ENCODE data around the gene ZBTB49.
"Not testable (repeated sequence)": the region's sequence is repeated elsewhere in the genome, so short reads cannot be mapped to it uniquely, and the experiment has no call there.

The ZBTB49 gene

DNA sequence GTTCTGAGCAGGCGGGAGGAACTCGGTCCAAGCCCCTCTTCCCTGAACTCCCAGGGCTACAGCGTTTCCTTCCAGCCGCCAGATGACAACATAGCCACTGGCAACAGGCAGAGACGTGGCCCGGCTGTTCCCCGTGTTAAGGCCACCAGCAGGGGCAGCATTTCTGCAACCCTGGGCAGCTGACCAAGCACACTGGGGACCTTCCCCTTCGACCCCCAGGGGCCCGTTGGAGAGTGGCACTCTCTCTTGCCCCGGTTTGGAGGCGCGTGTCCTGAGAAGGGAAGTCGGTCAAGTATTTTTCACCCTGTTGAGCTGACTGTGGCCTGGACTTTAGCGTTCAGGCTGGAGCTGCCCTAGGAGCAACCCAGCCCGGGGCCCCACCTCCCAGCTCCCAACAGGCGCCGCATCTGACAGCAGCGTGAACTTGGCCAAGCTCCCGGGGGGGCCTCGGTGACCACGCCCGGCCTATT lies 37.6 kb downstream of the ZBTB49 start:
- DNase-seq, result no peak

DNA sequence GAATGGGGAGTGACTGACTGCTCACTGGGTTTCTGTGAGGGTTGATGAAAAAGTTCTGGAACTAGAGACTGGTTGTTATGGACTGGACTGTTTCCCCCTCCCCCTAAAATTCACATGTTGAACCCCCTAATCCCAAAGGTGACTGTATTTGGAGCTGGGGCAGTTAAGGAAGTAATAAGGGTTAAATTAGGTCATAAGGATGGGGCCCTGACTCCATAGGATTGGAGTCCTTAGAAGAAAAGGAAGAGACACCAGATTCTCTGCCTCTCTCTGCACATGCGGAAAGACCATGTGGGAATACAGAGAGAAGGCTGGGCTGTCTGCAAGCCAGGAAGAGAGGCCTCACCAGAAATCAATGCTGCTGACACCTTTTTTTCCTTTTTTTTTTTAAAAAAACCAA lies 38.2 kb downstream of the ZBTB49 start:
- DNase-seq, result no peak

DNA sequence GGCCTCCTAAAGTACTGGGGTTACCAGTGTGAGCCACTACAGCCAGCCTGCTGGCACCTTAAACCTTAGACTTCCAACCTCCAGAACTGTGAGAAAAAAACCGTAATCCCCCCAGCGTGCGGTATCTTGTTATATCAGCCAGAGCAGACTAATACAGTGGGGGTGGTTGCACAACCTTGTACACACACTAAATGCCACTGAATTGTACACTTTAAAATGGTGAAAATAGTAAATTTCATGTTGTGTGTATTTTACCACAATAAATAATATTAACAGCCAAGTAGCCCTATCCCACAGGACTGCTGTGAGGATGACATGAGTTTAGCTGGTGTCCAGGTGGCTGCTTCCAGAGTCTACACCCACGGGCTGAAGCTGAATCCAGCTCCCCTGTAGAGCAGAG lies 38.8 kb downstream of the ZBTB49 start:
- DNase-seq, result no peak

DNA sequence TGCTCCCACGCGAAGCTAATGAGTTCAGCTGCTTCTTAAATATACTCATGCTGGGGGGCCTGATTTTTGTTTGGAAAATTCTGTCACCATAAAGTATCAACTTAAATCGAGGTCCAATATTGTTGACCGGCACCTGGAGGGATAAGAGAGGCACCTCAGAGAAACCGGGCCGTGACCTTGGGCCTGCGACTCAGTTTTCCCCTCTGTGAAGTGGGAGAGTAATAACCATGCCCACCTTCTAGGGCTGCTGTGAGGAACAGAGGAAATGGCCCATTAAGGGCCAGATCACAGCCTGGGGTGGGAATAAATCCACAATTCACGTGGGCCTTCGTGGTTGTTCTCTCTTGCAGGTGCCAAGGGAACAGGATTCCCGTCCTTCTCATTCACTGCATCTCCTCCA lies 39.4 kb downstream of the ZBTB49 start:
- no peak for DNase-seq

DNA sequence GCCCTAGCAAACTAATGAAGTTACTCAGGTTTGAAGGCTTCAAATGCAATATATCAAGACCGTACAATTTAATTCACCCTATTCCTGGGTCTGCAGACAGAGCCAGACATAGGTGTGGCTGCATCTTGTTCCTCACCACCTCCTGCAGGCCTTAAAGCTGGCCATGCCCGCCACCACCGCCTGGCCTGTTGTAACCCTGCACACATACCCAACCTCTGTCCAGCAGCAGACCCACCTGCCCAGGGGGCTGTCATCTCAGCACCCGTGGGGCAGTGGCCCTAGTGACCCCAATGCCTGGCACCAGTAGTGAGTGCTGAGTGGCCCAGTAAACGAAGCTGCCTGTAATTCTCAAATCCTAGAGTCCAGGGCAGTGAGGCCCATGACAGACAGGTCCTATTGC lies 40.7 kb downstream of the ZBTB49 start:
- DNase-seq, result no peak

DNA sequence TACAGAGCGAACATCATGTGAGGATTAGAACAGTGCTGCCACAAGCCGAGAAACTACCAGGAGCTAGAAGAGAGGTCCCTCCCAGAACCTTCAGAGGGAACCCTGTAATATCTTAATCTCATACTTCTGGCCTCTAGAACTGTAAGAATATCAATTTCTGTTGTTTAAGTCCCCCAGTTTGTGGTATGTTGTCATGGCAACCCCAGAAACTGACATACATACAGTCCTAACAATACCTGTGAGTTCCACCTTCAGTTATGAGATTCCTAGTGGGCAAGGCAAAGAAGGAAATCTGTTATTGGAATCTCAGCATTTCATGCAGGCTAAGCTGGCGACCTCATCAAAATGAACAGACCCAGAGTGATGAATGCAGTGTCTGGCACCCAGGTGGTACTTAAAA lies 42.5 kb downstream of the ZBTB49 start:
- no peak for DNase-seq

DNA sequence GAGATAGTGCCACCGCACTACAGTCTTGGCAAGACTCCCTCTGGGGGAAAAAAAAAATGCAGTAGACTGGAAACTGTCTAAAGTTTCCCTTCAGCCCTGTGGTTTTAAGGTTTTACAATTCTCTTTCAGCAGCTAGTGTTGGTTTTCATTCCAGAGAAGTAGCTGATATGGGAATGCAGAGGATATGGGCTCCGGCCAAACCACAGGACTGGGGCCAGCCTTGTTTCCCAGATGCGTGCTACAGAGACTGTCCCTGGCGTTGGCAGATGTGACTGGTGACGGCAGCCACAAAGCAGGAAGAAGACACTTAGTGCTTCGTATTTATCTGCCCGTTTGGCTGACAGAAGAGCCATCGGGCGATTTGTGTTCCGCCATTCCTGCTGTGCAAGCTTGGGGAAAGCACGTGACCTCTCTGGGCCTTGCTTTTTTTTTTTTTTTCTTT lies 43.2 kb downstream of the ZBTB49 start:
- DNase-seq, result no peak

DNA sequence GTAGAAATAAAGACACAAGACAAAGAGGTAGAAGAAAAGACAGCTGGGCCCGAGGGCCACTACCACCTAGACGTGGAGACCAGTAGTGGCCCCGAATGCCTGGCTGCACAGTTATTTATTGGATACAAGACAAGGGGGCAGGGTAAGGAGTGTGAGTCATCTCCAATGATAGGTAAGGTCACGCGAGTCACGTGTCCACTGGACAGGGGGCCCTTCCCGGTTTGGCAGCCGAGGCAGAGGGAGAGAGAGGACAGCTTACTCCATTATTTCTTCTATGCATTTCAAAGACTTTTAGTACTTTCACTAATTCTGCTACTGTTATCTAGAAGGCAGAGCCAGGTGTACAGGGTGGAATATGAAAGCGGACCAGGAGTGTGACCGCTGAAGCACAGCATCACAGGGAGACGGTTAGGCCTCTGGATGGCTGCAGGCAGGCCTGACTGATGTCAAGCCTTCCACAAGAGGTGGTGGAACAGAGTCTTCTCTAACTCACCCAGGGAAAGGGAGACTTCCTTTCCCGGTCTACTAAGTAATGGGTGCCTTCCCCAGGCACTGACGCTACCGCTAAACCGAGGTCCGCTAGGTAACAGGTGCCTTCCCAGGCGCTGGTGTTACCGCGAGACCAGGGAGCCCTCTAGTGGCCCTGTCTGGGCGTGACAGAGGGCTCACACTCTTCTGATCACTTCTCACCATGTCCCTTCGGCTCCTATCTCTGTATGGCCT lies 44.9 kb downstream of the ZBTB49 start:
- DNase-seq, result no peak

DNA sequence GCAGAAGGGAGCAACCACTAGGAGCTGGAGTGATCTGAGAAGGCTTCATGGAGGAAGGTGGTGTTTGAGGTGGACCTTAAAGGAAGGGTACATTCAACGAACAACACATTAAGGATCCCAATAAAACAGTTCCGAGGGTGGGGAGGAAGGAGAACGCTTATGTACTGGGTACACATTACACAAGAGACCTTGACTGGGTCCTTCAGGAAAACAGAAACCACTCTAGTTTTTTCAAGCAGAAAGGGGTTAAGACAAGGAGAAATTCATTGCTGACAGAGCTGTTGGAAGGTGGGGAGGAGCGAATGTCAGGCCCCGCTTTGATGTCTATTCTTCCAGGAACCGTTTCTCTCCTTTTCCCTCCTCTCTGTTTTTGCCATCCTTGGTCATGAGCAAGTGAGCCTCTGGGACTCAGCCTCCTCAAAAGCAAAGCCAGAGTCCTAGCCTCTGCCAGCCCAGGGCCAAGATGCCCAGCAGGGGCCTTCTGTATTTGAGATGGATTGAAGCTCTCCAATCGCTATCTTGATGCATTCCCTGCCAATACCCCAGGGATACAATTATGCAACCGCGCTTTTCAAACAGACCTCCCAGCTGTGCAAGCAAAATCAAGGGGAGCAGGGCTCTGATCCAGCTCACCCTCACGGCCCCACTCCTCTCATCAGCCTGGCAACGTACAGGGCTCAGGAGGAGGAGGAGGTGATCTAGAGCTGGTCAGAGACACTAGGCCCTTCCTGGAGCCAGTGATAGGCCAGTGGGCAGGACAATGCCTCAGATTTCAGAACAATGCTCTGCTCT lies 48.4 kb downstream of the ZBTB49 start:
- no peak for DNase-seq

DNA sequence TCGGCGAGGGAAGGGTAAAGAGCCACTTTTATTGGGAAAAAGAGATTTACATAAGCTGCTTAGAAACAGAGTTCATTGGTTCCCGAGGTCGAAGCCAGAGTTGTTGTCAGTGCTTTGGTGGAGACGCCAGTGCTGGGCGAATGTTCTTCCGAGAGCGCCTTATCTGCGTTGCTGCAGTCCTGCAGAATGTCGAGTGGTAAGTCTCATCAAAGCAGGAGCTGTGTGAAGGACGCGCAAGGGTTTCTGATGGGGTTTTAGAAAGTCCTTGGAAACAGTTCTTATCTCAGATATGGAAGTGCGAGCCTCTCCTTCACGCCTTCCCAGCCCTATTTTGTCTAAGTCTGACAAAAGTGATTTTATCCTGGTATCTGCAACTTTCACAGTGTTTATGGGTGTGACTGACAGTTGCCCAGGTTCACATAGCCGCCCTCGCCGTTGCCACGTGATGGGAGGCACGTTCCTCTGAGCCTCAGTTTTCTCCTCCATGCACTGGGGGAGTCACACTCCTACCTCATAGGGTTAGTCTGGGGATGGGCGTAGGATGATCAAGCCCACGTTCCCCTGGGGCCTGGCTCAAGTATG lies 49.5 kb downstream of the ZBTB49 start:
- DNase-seq, result no peak

DNA sequence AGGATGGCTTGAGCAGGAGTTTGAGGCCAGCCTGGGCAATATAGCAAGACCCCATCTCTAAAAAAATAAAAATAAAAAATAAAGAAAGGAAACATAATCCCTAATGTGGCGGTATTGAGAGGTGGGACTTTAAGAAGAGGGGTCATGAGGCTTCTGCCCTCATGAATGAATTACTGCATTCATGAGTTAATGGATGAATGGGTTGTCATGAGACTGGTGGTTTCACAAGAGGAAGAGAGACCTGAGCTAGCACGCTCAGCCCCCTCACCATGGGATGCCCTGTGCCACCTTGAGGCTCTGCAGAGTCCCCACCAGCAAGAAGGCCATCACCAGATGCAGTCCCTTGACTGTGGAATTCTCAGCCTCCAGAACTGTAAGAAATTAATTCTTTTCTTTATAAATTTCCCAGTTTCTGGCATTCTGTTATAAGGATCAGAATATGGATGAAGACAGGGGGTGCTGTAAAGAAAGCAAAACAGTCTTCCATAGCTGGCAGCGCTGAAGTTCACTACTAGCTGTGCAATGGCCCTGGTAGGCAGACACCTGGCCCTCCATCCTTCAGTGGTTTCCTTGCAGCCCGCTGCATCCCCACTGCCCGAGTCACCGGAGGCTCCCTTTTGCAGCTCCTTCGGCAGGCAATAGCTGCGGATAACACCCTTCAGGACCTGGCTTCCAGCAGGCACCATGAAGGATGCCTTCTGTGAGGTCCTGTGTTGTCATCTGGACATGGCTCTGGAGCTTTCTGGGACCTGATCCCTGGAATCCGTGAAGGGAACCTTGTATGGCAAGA lies 52.0 kb downstream of the ZBTB49 start:
- no peak for DNase-seq

DNA sequence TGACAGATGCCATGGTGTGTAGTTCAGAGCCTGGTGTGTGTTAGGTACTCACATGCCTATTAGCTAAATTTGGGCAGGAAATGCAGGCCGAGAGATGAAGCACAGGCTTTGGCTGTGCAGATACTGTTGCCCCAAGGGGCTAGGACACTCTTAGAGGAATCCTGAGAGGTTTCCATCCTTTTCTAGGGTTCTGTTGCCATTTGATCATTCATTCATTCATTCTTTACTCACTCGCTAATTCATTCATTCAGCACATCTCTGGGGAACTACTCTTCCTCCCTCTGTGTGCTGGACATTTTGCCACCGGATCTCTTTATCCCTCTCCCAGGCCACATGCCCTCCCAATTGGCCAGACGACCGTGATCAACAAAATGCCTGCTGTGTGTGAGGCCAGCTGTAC lies 53.0 kb downstream of the ZBTB49 start:
- no peak for DNase-seq

DNA sequence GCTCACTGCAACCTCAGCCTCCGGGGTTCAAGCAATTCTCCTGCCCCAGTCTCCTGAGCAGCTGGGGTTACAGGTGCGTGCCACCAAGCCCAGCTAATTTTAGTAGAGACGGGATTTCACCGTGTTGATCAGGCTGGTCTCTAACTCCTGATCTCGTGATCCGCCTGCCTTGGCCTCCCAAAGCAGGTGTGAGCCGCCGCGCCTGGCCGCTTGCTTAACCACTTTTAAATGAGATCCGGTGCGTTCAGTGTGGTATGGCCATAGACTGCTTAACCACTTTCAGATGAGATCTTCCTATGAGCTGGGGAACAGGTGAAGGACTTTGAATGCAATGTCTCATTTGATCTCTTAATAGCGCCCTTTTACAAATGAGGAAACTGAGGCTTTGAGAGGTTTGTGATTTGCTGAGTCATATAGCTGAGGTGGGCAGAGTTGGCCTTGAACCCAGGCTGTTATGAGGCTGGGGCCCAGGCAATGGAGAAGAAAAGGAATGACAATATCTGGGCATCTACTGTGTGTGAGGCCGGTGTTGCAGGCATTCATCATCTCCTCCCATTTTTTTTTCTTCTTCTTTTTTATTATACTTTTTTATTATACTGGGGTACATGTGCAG lies 55.0 kb downstream of the ZBTB49 start:
- DNase-seq, result no peak

DNA sequence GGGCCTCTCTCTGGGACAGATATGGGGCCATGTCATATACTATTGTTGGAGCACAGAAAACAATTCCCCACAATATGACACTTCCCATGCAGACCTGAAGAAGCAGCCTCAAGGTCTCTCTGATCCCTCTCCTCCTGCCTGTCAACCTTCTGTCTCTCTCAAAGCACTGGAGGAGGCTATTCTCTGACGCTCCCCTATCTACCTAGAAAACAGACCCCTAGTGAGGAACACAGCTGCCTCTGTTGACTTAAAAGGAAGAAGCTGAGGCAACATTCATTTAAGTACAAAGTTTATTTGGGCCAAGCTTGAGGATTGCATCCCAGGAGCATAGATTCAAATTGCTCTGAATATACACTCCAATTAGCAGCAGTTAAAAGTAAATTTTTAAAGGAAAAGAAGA lies 57.5 kb downstream of the ZBTB49 start:
- no peak for DNase-seq

DNA sequence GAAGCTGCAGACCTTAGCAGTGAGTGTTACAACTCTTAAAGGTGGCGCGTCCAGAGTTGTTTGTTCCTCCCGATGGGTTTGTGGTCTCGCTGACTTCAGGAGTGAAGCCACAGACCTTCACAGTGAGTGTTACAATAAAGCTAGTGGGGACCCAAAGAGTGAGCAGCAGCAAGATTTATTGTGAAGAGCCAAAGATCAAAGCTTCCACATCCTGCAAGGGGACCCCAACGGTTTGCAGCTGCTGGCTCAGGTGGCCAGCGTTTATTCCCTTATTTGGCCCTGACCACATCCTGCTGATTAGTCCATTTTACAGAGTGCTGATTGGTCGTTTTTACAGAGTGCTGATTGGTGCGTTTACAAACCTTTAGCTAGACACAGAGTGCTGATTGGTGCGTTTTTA lies 58.5 kb downstream of the ZBTB49 start:
- not testable (repeated sequence) for DNase-seq

DNA sequence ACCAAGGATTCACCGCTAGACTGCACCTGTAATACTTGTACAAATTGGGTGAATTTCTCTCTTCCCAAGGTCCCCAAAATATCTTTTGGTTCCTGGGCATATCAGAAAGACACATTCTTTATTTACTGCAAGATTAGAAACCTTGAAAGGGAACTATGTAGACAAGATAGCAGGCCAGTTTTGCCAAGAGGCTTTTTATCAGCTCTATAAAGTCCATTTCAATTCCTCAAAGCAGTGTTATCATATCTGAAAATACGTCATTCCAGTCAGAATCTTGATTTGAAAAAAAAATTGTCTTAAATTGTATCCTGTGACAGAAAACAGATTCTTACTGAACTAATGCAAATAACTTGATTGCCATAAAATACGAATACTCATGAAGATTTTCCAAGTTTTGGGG lies 59.8 kb downstream of the ZBTB49 start:
- no peak for DNase-seq

DNA sequence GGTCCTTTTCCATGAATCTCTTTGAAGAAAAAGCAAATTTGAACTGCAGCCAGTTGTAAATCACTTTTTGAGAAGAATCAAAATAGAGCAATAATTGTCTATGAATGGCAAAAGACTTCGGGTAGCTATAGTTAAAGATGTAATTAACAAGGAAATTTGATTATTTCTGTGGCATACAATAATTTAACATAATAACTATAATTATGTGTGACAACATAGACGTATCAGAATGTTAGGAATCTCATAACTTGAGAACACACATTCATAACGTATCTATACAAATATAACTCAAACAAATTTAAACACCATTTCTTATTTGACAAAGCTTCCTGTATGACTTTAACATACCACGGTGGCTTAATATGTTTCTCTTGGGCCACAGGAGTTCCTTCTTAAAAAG lies 60.9 kb downstream of the ZBTB49 start:
- DNase-seq, result no peak

DNA sequence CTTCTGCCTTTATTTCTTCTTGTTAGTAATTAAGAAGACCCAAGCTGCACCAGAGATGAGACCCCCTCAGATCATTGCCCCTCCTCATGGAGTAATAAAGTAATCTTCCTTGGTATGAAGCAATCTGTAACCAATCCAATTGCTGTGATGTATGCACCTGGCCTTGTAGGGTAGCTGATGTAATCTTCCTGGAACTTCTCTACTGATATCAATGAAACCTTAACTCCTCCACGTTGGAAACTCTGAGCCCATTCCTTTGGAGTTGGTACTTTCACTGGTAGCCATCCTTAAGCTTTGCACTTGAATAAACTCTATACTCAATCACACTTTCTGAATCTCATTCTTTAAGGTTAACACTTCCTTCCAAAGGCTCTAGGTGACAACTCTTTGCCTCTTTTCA lies 65.3 kb downstream of the ZBTB49 start:
- DNase-seq, result no peak

DNA sequence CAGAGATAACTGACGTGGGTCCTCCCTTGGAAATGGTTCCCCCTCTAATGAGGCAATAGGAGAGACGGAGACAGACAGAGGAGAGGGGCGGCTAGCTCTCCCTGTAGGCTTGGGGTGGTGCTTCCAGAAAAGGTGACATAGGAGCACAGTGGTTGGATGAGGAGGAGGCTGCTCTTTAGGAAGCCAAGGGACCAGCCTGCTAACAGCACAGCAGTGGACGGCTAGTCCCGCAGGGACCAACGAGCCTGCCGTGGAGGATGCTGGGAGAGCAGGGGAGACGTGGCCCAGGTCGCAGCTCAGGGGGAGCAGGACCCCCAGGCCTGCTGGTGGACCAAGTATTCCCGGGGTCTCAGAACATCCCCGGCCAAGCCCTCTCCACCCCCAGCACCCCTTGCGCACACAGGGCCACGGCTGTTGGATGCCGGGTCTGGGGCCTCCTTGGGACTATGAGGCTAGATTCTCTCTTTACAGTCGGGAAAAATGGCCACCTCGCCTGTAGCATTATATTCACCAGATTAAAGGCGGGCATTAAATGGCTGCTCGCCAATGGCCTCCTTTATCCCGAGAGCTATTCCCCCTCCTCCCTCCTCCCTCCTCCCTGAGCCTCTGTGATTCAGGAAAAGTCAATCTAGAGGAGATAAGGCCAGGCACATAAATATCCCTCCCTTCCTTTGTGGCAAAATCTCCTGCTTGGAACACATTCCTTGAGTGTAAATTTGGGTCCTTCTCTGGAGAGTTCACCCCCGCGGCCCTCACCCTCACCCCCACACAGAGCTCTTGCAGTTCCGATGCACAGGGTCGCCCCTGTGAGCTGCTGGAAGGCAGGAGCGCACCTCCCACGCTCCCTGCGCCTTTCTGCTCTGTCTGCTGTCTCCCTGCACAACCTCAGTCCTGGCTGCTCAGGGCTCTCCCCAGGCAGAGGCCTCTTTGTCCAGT lies 66.3 kb downstream of the ZBTB49 start:
- DNase-seq, result no peak

DNA sequence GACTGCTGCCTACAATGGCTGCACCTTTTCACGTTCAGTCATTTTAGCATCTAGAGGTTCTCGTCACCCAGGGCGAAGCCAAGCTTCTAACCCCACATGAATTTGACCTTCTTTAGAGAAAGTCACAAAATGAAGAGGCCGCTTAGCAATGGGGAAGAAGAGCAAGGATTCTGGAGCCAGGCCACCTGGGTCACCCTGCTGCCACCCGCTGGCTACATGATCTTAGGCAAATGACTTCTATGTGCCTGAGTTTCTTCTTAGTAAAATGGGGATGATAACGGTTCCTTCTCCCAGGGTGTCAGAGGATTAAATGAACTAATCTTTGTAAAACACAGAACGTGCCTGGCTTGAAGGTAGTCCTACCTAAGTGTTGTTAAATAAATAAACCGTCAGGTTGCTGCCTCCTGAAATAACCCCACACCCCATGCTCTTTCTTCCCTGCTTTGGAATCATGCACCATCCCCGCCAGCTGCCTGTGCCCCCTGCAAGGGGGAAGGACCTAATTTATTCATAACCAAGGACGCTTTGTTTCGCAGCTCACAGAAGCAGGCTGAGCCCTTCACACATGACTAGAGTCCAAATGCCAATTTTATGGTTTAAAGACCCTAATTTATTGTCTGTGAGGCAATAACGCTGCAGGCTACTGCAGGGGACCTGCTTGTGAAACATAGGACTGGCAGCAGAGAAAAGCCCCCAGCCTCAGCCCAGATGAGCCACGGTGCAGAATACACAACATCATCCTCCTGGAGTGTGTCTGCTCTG lies 68.2 kb downstream of the ZBTB49 start:
- no peak for DNase-seq

DNA sequence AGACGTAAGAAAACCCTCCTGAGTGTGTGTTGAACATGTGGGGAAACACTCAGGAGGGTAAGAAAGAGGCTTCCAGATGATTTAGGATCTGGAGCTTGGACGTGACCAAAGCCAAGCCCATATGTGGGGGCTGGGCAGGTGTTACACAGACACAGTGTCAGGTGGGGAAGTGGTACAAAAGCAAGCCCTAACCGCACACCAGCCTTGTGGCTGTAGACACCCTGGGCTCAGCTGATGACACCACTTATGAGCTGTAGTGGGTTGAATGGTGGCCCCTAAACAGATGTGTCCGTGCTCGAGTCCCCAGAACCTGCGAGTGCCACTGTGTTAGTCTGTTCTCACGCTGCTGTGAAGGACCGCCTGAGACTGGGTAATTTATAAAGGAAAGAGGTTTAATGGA lies 71.8 kb downstream of the ZBTB49 start:
- no peak for DNase-seq

Data from SHP77 treated with DMSO at 0.1 percent for 48 hours (cell line).